Vagina (tissue), 2 donors: ENCODE results near the gene SHF. TPM values are rescaled to one million over a fixed set of nuclear protein-coding genes. Genes with fewer than 3 reads are reported as not detected.

Experiments used
- DNase-seq, 2 donors: peaks; one replicate each; pipeline ENCODE4 v3.0.0-alpha.2; 2017; ENCODE audit errors: extremely low spot score in 2 of 2
- H3K27ac ChIP-seq: fragments of 200-600 bp; sonication (generic); one replicate; pipeline ENCODE4 v1.5.1; 2019
- H3K27me3 ChIP-seq: fragments of 200-600 bp; sonication (generic); one replicate; pipeline ENCODE4 v1.5.1; 2019
- H3K36me3 ChIP-seq, 2 donors: fragments of 200-600 bp; sonication (generic); one replicate each; pipeline ENCODE4 v1.5.1; 2017 to 2019
- H3K4me1 ChIP-seq: fragments of 200-600 bp; sonication (generic); one replicate; pipeline ENCODE4 v1.5.1; 2019
- H3K4me3 ChIP-seq, 2 donors: fragments of 200-600 bp; sonication (generic); 1 replicate in 1 of 2; 2 replicates in 1 of 2; pipeline ENCODE4 v1.5.1; 2016 to 2019
- H3K9me3 ChIP-seq: fragments of 200-600 bp; sonication (generic); one replicate; pipeline ENCODE4 v1.5.1; 2019
- POLR2A ChIP-seq, 2 donors: fragments of 450-650 bp; IDR thresholded peaks; one replicate each; pipeline ENCODE4 v1.6.1; 2017; ENCODE audit warnings: antibody characterized with exemption in 2 of 2, mild to moderate bottlenecking in 2 of 2, moderate library complexity in 2 of 2
- POLR2AphosphoS5 ChIP-seq, 2 donors: sonication (generic); formaldehyde crosslinking; IDR thresholded peaks; one replicate each; pipeline ENCODE4 v1.9.0; 2017; ENCODE audit warnings: antibody characterized with exemption in 2 of 2, mild to moderate bottlenecking in 2 of 2, low read depth in 1 of 2; ENCODE audit not compliant: insufficient read depth in 1 of 2
- intact Hi-C: fragments of 100-400 bp; cut with DNase I; formaldehyde crosslinking; loops from one replicate; pipeline ENCODE4 v1.15.1; 2023
- total RNA-seq: library from RNA; depleted of rRNA; stranded (reverse); fragments of >200 nt; gene quantifications from one replicate; pipeline ENCODE4 v1.2.3, GENCODE V29; 2016
- TF ChIP-seq, protein P1 (sequence below), 3 experiments: fragments of 450-650 bp in 2 of 3; fragments of 200-600 bp in 1 of 3; sonication (generic) in 1 of 3; IDR thresholded peaks; one replicate each; pipeline ENCODE4 v1.5.1; 2017 to 2019; ENCODE audit warnings: antibody characterized with exemption in 3 of 3, mild to moderate bottlenecking in 2 of 3, moderate library complexity in 2 of 3

The SHF gene
- total RNA-seq, 1 donor from 2014 or later = 15.0 TPM

DNA sequence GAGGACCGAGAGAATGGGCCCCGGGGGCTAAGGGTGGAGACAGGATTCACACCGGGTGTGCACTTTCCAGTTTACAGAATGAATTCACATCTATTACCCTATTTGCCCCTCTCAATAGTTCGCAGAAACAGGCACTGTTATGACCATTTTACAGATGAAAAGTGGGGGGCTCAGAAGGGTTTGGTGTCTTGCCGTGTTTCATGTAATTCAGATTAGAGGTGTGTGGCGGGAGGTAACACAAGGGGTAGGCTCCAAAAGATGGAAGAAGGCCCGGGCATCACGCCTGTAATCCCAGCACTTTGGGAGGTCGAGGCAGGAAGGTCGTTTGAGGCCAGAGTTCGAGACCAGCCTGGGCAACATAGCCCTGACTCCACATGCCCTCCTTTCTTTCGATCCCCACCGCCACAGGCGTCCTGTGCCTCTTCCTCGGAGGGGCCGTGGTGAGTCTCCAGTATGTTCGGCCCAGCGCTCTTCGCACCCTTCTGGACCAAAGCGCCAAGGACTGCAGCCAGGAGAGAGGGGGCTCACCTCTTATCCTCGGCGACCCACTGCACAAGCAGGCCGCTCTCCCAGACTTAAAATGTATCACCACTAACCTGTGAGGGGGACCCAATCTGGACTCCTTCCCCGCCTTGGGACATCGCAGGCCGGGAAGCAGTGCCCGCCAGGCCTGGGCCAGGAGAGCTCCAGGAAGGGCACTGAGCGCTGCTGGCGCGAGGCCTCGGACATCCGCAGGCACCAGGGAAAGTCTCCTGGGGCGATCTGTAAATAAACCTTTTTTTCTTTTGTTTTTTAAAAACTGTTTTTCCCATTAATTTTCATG, 70.2 kb downstream of the SHF start:
- peak overlapping the region in 1 of 2 donors; percentile 18 for H3K4me3 ChIP-seq
- TF ChIP-seq, protein P1, sequence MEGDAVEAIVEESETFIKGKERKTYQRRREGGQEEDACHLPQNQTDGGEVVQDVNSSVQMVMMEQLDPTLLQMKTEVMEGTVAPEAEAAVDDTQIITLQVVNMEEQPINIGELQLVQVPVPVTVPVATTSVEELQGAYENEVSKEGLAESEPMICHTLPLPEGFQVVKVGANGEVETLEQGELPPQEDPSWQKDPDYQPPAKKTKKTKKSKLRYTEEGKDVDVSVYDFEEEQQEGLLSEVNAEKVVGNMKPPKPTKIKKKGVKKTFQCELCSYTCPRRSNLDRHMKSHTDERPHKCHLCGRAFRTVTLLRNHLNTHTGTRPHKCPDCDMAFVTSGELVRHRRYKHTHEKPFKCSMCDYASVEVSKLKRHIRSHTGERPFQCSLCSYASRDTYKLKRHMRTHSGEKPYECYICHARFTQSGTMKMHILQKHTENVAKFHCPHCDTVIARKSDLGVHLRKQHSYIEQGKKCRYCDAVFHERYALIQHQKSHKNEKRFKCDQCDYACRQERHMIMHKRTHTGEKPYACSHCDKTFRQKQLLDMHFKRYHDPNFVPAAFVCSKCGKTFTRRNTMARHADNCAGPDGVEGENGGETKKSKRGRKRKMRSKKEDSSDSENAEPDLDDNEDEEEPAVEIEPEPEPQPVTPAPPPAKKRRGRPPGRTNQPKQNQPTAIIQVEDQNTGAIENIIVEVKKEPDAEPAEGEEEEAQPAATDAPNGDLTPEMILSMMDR (IDR thresholded peaks at IDR 0.05) = no peak
- TF ChIP-seq POLR2AphosphoS5 (IDR thresholded peaks at IDR 0.05; ENCODE audit: insufficient read depth in 1 of 2, low read depth in 1 of 2) (no peak), POLR2A (IDR thresholded peaks at IDR 0.05) (no peak)
- intact Hi-C loops = no loop called here

More for the DNA sequence above, 70.2 kb downstream of the SHF start:
- Histone ChIP-seq H3K27ac (no peak overlapping the region), H3K9me3 (no peaks in the 10 kb centered on the region), H3K4me1 (peaks cover 36% of the 10 kb centered on the region), H3K36me3 (no peaks in the 10 kb centered on the region), H3K27me3 (peaks cover 10% of the 10 kb centered on the region)
- DNase-seq = no peak

Other genes with a start within 250 kb of the SHF start
- gene TERB2, start 231.3 kb downstream of the SHF start, total RNA-seq = not detected
- 20.4 TPM for gene SORD, start 164.8 kb downstream of the SHF start, total RNA-seq
- 20.6 TPM for gene DUOX2, start 73.8 kb downstream of the SHF start, total RNA-seq
- gene DUOXA2, start 73.6 kb downstream of the SHF start, total RNA-seq = 1.5 TPM
- gene DUOXA1, start 58.1 kb downstream of the SHF start, total RNA-seq = 66.5 TPM
- 98.7 TPM for gene DUOX1, start 58.0 kb downstream of the SHF start, total RNA-seq
- not detected for gene SLC28A2, start 64.3 kb upstream of the SHF start, total RNA-seq
- 50.1 TPM for gene GATM, start 190.6 kb upstream of the SHF start, total RNA-seq